ENCODE measurements around the gene ELF3.
"Not testable (repeated sequence)": the region's sequence is repeated elsewhere in the genome, so short reads cannot be mapped to it uniquely, and the experiment has no call there.

ELF3 gene

GRCh38 chr1:202036595-202037387 lies 26.4 kb downstream of the ELF3 start:
- DNase-seq, result no peak

- DNase-seq, result no peak
Observed at GRCh38 chr1:202037706-202038296, 27.4 kb downstream of the ELF3 start.

GRCh38 chr1:202038688-202039346 lies 28.4 kb downstream of the ELF3 start:
- DNase-seq, result no peak

GRCh38 chr1:202045705-202046104 lies 35.3 kb downstream of the ELF3 start:
- no peak for DNase-seq

GRCh38 chr1:202046227-202046626 lies 35.8 kb downstream of the ELF3 start:
- no peak for DNase-seq

GRCh38 chr1:202046748-202047708 lies 36.6 kb downstream of the ELF3 start:
- no peak for DNase-seq

- DNase-seq, result no peak
Observed at GRCh38 chr1:202047977-202048376, 37.6 kb downstream of the ELF3 start.

- DNase-seq, result no peak
Observed at GRCh38 chr1:202049129-202049528, 38.7 kb downstream of the ELF3 start.

- no peak for DNase-seq
Observed at GRCh38 chr1:202054094-202054493, 43.7 kb downstream of the ELF3 start.

GRCh38 chr1:202054673-202055072 lies 44.3 kb downstream of the ELF3 start:
- DNase-seq, result not testable (repeated sequence)

- DNase-seq, result no peak
Observed at GRCh38 chr1:202056644-202057334, 46.4 kb downstream of the ELF3 start.

GRCh38 chr1:202057335-202057704 lies 46.9 kb downstream of the ELF3 start:
- not testable (repeated sequence) for DNase-seq

- no peak for DNase-seq
Observed at GRCh38 chr1:202058001-202058908, 47.9 kb downstream of the ELF3 start.

- no peak for DNase-seq
Observed at GRCh38 chr1:202061055-202061454, 50.7 kb downstream of the ELF3 start.

GRCh38 chr1:202061787-202062186 lies 51.4 kb downstream of the ELF3 start:
- DNase-seq, result not testable (repeated sequence)

GRCh38 chr1:202062636-202063035 lies 52.2 kb downstream of the ELF3 start:
- DNase-seq, result not testable (repeated sequence)

GRCh38 chr1:202063093-202063492 lies 52.7 kb downstream of the ELF3 start:
- no peak for DNase-seq

GRCh38 chr1:202064889-202065312 lies 54.5 kb downstream of the ELF3 start:
- not testable (repeated sequence) for DNase-seq
